OCI-LY1 (cell line): ENCODE measurements around the gene ARHGAP6.

ENCODE experiments used
- EZH2 ChIP-seq: fragments of 200-600 bp; sonication (generic), shearing (Covaris generic); IDR thresholded peaks from 2 replicates; pipeline ENCODE4 v1.8.0; 2017; ENCODE audit warnings: borderline replicate concordance, mixed run types, mild to moderate bottlenecking, antibody characterized with exemption, low read length, moderate library complexity, mixed read lengths
- TF ChIP-seq, protein P1 (sequence below): fragments of 200-600 bp; sonication (generic), shearing (Covaris generic); IDR thresholded peaks from 2 replicates; pipeline ENCODE4 v1.5.1; 2017; ENCODE audit warnings: mild to moderate bottlenecking, antibody characterized with exemption, low read length, moderate library complexity, mixed read lengths

DNA sequence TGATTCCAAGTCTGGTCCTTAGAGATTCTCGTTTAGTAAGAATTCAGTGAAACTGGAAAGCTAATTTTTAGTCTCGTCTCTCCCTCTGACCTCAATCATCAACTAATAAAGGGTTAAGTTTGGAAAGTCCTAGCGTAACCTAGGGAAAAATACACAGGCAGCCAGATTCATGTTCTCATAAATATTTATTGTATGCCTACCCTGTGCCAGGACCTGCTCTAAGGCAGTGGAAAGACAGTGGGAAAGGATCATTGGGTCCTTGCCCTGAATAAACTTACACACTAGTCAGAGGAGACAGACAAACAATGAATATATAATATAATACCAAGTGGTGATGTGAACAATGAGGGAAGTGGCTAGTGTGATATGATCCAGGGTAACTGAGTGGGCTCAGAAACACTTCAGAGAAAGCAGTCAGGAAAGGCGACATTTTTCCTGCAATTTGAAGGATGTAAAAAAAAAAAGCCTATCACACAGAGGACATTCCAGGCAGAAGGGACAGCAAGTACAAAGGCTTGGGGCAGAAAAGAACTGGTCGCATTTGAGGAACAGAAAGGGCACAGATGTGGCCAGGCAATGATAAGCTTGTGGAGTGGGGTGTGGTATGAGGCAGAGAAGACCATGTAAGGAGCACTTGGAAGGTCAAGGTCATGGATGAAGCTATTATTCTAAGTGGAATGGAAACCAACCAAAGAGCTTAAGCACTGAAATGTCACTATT is 243.8 kb downstream of the ARHGAP6 start:
- no peak for TF ChIP-seq EZH2
- TF ChIP-seq, protein P1, sequence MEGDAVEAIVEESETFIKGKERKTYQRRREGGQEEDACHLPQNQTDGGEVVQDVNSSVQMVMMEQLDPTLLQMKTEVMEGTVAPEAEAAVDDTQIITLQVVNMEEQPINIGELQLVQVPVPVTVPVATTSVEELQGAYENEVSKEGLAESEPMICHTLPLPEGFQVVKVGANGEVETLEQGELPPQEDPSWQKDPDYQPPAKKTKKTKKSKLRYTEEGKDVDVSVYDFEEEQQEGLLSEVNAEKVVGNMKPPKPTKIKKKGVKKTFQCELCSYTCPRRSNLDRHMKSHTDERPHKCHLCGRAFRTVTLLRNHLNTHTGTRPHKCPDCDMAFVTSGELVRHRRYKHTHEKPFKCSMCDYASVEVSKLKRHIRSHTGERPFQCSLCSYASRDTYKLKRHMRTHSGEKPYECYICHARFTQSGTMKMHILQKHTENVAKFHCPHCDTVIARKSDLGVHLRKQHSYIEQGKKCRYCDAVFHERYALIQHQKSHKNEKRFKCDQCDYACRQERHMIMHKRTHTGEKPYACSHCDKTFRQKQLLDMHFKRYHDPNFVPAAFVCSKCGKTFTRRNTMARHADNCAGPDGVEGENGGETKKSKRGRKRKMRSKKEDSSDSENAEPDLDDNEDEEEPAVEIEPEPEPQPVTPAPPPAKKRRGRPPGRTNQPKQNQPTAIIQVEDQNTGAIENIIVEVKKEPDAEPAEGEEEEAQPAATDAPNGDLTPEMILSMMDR = no peak
